HG02870 (cell line): Measurements from ENCODE around the gene PRRX1.

Source experiments
- ATAC-seq: cut with Tn5 transposase; IDR thresholded peaks from one replicate; pipeline ENCODE4 v1.9.1; 2021; ENCODE audit warnings: mild to moderate bottlenecking, moderate library complexity; ENCODE audit not compliant: unreplicated experiment

The PRRX1 gene

DNA sequence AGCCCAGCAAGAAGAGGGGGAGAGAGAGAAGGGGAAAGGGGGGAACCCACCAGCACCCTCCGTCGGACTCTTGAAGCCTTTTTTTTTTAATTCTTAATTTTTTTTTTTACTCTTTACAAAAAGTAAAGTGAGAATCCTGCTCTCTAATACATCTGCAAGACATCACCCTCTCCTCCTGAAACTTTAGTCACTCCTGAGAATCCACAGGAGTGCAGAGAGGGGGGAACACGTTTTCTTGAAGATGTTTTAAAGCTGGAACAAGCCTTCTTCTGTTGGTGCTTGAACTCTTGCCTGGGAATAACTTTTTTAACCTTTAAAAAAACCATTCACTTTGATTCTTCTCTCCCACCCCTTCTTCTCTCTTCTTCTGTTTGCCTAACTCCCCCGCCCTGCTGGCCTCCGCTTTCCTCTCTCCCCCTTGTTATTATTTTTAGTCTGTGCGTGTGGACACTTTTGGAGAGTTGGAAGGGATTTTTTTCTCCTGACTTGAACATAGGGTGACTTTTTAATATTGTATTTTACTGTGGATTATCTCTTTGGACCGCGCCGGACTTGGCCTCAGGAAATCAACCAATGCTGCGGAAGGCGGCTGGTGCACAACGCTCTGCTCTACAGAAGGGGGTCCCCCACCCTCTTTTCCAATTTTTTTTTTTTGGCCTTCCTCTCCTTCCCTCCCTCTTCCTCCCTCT lies 383 bp upstream of the PRRX1 start:
- ATAC-seq = no peak

DNA sequence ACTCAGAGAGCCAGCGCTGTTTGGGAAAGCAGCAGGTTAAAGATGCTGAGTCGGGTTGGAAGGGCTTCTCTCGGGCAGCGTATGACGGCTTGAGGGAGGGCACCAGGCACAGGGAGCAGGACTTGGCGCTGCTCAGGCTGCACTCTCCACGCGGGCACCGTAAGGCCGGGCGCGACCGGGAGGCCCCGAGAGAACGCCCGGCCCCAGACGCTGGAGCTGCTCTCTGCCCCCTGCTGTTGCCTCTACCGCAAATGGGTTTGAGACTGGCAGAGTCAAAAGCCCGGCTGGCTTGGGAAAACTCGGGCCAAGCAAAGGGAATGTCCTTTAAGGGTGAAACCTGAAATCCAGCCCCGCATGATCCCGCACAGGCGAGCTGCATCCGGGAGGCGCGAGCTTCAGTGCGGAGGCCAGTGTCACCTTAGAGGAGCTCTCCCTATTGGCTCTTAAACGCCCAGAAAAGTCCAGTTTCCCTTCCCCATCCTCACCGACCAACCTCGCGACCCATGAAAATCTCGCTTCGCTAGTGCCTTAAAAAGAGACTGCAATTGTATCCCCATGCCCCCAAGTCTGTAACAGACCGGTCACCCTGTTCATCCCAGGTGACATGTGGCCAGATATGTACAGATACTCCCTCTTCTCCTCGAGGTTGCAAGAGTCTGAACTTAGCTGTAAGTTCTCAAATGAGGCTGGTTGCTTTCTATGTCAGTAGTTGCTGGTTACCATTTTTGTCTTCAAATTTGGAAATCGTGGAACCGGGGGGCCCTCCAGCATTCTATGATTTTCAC lies 1.1 kb downstream of the PRRX1 start:
- ATAC-seq = no peak

DNA sequence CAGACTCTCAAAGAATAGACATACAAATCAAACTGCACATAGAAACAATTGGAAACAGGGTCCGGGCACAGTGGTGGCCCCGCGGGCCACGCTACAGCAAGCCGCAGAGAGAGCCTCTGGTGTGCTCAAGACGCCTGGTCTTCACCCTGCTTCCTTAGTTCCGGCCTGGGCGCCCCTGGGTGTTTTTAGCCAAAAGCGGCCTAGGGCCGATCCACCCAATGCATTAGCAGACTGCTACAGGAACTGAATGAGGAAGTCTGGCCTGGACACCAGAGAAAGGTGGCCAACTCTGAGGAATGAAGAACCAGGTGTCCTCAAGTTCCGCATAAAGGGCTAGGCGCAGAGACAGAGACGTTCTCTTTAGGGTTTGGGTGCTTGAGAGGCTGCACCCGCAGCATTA lies 1.7 kb downstream of the PRRX1 start:
- no peak for ATAC-seq

DNA sequence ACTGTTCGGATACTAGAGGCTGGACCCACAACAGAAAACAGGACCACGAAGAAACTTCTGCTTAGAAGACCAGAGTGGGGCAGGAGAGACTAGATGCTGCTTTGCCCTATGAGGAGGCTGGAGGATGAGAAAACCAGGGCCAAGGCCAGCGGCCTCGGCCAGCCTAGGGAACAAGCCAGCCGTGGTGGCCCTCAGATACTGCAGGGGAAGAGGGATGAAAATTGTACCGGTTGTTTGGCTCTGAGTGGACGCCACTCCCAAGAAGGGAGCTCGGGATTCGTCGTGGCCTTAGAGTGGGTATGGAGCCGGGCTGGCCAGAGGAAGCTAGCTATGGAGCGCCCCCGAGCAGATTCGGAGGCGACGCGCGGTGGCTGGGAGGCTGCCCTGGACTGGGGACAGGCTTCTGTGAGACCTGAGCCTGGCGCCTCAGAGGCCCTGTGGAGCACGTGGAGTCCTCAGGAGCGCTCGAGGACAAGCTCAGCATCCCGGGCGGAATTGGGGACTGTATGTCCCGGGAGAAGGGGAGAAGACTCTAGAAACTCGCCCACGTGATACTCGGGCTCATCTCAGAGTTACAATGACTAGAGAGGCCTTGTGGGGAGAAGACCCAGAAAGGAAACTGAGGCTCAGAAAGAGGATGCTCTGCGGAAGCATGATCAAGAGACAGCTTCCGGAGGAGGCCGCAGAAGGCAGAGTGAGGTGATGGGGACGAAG lies 2.8 kb downstream of the PRRX1 start:
- no peak for ATAC-seq

DNA sequence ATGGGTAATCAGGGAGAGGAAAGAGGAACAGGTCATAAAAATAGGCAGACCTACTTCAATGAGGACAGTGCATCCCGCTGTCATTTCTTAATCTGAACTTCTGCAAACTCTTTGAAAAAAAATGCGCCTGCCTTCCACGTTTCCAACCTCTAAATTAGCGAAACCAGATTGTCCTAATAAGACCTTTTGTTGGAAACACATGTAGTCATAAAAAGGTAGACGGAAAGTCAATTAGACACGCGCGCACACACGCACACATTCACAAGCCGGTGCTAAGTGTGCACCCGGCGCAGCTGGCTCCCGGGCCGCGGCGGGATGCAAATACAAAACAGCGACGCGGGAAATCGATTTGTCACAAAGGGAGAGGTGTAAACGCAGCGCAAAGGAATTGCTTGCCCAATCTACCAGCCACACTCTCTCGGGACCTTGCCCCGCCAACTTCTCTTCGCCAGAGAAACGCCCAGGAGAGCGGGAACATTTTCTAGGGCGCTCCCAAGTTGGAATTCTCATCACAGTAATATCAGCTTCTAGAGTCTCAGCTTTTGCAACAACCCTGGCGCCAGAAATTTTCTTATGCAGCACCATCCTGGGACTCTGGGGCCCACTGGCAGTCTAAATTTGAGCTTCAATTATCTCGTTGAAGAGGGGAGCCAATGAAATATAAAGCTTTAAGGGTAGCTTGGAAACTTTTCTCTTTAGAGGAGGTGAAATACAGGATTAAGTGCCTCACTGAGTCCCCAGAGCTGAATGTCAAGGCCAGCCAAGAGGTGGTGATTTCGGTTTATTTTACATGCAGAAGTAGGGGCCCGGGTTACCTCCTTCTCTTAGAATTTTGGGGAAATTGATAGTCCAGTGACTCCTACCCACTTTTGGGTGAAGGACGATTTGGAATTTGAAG lies 4.5 kb downstream of the PRRX1 start:
- no peak for ATAC-seq

DNA sequence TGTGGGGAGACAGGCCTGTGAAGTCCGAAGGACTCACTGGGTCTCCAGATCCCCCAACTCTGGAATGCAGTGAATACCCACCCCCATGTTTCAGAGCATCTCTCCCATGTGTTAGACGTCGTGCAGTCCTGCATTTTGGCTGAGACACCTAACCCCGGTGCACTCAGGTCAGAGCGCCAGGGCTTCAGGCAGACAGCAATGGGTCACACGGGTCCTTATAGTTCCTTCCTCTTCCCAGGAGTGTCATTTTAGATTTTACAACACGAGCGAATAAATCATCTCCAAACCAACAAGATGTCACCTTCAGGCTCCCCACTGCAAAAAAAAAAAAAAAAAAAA lies 5.1 kb downstream of the PRRX1 start:
- no peak for ATAC-seq

DNA sequence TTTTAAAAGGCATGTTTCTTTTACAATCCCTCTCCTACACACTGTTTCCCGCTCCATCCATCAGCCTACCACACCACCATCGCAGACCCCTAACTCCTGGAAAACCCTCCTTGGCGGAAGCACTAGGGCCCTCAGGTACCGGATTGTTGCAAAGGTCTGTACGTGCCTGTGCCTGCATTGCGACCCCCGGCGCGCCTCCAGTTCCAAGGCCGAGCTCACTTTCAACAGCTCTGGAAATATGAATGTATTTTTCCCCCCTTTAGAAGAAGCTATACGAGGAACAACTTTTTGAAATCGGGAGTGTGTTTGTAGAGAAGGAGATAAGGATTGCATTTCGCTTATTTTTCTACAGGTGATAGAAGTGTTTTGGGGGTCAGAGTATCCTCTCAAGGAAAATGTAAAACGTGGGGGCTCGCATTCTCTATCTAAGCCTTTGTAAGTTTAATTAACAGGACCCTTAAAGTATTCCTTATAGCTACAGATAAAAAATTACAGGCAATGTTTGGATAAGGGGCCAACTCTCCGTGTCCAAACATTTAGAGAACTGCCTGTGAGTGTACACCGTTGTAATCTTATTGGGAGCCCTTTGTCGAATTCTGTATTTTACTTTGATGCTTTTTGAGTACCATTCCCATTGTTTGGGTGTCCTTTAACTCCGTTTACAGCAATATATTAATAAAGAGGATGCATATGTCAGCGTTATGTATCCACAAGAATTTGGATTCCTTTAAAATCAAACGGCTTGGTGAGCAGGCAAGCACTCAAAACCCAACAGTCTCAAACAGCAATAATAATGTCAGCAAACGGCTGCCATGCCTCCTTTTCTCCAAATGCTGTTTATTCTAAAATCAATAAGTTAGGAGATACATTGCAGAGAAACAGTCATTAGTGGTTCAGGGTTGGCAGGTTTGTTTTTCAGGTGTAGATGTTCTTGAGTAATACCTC lies 5.9 kb downstream of the PRRX1 start:
- ATAC-seq = no peak

DNA sequence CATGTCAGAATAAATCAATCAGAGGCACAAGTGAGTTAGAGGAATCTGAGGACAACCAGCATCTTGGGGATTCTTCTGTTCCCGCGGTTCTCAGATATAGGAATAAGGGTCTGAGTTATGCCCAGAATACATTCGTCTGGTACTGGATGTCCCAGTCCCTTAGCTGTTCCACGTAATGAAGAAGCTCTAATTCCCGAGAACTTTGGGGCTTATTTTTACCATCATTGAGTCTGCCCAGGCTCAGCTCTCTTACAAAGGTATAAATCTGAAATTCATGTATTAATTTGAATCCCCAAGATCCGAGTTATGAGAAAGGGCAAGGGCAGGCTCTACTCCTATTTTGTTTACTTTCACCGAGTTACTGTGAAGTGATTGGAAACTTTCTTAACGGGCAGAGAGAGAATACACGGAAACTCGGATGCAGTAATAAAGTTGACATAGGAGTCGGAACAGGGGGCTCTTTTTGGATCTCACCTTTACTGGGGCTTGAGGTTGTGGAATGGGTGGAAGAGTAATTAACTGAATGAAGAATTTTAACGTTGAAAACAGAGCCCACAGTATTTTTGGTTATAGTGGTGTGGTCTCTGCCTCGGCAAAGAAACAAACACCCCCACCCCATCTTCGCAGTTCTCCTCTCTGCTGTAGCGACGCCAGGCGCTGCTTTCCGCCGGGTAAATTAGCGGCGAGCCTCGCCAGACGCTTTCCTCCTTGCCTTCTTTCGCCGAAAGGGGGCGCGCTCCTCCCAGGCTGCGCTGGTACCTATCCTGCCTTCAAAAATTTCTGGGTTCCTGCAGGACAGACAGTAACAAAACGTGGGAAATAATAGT lies 7.1 kb downstream of the PRRX1 start:
- no peak for ATAC-seq

DNA sequence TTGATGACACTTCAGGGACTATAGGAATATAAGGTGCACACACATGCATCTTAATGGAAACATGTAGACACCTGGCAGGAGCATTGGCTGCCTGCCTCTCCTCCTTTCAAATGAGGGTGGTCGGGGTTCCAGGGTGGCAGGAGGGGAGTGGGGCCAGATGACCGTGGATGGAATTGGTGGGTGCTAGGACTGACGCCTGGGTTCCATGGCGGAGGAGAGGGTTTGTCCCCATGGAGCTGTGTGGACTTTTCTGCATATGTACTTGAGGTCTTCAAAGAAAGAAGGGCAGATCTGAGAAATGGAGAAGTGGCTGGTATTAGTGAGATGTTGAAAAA lies 7.7 kb downstream of the PRRX1 start:
- no peak for ATAC-seq

DNA sequence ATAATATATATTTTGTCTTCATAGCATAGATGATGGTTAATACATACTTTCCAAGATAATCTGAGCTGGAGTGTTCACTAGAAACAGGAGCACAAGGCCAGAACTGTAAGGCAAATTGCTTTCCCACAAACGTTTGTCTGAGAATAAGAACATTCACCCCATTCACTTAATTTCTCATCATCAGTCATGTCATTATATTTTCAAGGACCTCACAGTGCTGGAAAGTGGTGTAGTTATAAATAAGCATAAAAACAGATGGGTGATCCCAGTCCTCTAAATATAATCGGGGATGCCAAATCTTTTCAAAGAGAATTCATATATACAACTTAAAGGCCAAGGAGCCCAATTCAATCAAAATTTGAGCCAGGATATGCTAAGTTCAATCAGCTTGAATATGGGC lies 8.4 kb downstream of the PRRX1 start:
- no peak for ATAC-seq

DNA sequence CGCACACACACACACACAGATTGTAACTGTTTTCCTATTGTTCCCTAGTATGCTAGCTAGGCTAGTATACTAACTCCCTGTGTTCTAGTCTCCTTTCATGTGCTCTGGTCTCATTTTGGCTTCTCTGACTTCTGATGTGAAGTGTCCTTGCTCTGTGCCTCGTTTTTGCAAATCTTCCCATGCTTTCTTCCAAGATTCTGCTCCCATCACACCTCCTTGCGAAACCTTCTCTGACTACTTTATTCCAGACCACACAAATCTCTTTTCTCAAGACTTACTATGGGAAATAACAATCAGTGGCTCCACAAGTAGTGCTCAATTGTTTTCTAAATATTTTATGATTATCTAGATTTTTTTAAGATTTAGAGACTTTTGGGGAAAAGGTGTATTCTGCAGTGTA lies 10.3 kb downstream of the PRRX1 start:
- no peak for ATAC-seq

DNA sequence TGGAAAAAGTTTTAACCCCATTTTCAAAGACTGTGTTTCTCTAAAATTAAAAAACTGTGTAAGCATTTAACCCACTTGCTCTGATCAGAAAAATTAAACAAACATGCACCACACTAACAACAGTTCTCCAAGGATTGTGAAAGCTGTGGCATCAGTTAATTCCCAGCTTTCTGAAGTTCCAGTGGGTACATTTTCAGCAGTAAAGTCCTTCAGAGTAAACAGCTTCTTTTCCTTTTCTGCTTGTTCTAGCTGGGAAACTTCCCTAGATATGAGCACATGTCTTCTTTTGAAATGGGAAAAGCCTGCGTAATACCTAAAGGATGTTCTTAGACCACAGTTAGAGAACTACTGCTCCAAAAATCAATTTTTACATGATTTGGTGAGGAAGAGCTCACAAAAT lies 11.1 kb downstream of the PRRX1 start:
- no peak for ATAC-seq

DNA sequence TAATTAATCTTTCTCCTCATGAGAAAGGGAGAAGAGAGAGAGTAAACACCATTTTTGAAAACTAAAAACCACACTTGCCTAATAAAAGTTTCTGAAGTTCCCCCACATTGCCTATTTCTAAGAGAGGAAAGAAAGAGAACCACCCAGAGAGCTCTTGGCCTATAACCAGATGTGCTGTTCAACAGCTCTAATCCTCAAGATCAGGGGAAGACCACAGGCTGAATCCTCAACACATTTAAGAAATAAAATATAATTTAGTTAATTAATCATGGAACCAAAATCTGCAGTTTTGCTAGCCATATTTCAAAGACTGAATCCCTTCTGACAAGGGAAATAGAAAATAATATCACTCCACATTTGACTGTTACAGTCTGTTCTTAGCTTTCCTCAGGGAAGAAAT lies 11.9 kb downstream of the PRRX1 start:
- ATAC-seq = no peak

DNA sequence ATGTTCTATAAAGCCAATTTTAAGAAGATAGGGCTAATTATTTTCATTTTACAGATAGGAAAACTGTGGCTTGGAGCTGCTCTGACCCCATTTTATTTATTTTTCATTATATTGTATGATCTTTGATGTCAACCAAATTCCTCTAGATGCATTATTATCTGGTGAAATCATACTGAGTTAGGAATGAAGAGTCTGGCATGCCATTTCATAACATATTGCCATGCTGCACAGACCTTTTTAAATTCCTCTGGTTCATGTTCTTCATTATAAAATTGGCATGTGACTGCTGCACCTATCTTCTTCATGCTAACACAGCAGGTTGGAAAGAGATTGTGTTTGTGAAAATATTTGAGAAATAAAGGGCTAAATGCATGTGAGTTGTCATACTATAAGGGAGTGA lies 12.7 kb downstream of the PRRX1 start:
- ATAC-seq = no peak

DNA sequence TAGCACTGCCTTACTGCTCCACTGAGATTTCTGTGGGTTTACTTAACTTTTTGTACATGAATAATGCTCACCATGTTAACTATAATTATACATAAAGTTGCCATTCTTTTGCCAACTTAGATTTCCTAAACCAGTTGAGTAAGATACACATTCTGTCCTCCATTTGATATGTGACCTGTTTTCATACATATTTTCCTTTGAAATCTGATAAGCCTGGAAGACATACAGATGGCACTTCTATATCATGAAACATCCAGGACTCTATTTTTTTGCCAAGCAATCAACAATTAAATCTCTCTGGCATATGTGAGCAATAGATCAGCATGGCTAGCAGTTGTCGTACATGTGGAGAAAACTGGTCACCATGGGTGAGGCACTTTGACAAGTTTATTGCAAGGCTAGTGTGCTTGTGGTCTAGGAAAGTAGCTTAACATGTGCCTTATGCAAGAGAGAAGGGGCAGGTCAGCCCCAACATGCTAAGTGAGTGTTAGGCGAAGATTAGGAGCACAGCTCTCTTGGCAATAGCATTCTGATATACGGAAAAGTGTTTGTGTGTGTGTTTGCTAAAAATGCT lies 14.2 kb downstream of the PRRX1 start:
- no peak for ATAC-seq

DNA sequence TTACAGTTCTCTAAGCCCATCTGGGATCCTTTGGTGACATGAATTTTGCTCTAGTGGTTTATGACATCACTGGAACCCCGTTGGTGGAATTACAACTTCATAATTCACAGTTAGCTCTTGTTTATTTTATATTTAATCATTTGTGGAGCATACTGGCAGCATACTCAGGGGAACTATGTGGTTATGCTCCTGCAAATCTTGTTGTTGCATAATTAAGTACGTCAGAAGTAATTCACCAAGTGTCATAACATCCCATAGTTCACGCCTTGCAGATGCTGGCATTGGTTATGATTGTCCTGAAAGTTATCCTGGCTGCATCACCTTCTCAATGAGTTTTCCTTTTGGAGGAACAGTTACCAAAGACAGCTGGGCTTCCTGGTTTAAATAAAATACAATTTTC lies 16.5 kb downstream of the PRRX1 start:
- no peak for ATAC-seq

DNA sequence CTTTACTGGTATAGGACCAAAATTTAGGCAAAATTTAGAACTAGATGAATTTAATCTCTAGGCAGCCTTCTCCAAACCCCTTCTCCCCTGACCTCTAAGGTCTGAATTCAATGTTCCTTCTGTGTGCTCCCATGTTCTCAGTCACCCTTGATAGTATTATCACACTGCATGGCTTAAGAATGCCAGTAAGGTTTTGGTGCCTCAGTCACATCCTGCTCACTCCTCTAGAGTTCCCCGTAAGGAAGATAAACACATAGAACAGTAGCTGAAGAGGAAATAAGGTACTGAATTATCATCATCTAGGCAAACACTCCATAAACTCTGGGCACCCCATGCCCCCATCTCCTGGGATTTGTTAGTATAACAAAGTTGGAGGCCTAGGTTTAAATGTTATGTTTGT lies 18.2 kb downstream of the PRRX1 start:
- no peak for ATAC-seq

DNA sequence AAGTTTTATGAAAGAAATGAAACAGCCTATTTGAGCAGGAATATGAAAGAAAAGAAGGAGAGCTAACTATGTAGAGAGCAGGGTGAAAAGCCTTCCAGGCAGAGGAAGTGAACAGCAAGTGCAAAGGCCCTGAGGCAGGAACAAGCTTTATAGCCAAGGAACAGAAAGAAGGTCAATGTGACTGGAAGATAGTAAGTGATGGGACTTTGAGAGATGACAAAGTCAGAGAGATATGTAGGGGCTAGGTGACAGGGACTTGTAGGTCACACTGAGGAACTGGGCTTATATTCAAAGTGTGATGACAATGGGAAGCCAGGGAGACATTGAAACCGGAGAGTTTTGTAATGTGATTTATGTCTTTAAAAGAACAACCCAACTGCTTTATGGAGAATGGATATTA lies 18.9 kb downstream of the PRRX1 start:
- ATAC-seq = no peak

DNA sequence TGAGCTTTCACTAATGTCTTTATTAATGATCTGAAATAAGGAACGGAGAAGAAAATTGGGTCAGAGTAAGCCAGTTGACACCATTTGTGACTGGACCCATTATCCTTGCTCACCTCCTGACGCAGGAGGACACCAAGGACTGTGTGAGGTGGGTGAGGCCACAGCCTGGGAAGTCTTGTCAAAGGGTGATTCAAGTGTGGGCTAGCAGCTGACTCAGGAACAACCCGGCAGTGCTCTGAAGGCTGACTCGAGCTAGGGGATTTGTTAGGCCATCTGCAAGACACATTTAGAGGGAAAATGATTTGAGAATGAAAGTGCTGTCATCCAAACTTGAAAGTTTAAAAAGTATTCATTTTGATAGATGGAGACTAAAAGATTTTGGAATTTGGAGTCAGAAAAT lies 21.2 kb downstream of the PRRX1 start:
- no peak for ATAC-seq
